ENCODE data around the gene PPP6R1. TPM values are rescaled to one million over a fixed set of nuclear protein-coding genes. Genes with fewer than 3 reads are reported as not detected.

Gene PPP6R1
- total and polyA plus RNA-seq, 2 of the 13 experiments (the other 11 are each of a cell fraction or from before 2014, with no cell fraction given) = 25.8 to 54.0 TPM

DNA sequence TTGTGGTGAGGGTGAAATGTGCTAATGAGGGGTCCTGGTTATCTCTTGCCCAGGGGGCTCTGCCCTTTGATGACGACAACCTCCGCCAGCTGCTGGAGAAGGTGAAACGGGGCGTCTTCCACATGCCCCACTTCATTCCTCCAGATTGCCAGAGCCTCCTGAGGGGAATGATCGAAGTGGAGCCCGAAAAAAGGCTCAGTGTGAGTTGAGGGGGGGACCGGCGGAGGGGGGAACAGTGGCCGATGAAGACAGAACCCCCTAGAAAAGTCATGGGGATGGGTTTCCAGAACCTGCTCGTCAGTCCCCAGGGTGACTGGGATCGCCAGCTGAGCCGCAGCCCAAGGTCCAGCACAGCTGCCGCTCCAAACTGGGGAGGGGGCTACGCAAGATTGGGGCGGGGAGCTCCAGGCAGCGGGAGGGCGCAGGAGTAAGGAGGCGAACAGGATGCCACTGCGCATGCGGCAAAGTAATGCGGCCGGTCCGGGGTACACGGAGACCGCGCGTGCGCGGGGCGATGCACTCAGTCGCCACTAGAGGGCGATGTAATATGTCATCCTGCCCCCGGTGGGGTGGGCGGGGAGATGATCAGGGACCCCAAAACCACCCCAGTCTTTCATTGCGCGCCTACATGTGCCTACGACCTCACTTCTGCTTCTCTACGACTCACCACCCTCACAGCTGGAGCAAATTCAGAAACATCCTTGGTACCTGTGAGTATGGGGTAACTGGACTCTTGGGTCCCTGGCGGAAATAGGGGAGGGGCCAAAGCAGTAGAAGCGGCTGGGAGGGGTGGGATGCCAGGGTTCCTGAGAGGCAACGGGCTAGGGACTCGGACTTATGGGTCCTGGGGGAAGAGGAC, 42.9 kb upstream of the PPP6R1 start (continued):
- TF ChIP-seq ISX (CRISPR knock-in tag; conservative IDR thresholded peaks at IDR 0.05) = no peak
- TF ChIP-seq SMAD9 (CRISPR knock-in tag; IDR thresholded peaks at IDR 0.05) = no peak
- no peak for TF ChIP-seq SP140L (CRISPR knock-in tag; IDR thresholded peaks at IDR 0.05; ENCODE audit: borderline replicate concordance)
- TF ChIP-seq XBP1 (CRISPR knock-in tag; IDR thresholded peaks at IDR 0.05) = no peak
- no peak for TF ChIP-seq REL (CRISPR knock-in tag; conservative IDR thresholded peaks at IDR 0.05)
- TF ChIP-seq ZBTB38 (CRISPR knock-in tag; IDR thresholded peaks at IDR 0.05) = no peak; the same call in 1 of the 2 replicates
- TF ChIP-seq SRSF1 (optimal IDR thresholded peaks at IDR 0.05; ENCODE audit: low read depth, low read length) = peak; percentile 27
- no peak for TF ChIP-seq ZNF646 (CRISPR knock-in tag; IDR thresholded peaks at IDR 0.05)
- no peak for TF ChIP-seq SMARCE1 (IDR thresholded peaks at IDR 0.05; ENCODE audit: borderline replicate concordance)
- TF ChIP-seq, protein P1, sequence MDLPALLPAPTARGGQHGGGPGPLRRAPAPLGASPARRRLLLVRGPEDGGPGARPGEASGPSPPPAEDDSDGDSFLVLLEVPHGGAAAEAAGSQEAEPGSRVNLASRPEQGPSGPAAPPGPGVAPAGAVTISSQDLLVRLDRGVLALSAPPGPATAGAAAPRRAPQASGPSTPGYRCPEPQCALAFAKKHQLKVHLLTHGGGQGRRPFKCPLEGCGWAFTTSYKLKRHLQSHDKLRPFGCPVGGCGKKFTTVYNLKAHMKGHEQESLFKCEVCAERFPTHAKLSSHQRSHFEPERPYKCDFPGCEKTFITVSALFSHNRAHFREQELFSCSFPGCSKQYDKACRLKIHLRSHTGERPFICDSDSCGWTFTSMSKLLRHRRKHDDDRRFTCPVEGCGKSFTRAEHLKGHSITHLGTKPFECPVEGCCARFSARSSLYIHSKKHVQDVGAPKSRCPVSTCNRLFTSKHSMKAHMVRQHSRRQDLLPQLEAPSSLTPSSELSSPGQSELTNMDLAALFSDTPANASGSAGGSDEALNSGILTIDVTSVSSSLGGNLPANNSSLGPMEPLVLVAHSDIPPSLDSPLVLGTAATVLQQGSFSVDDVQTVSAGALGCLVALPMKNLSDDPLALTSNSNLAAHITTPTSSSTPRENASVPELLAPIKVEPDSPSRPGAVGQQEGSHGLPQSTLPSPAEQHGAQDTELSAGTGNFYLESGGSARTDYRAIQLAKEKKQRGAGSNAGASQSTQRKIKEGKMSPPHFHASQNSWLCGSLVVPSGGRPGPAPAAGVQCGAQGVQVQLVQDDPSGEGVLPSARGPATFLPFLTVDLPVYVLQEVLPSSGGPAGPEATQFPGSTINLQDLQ (CRISPR knock-in tag; IDR thresholded peaks at IDR 0.05) = no peak
- TF ChIP-seq TMF1 (CRISPR knock-in tag; IDR thresholded peaks at IDR 0.05; ENCODE audit: low read depth) = no peak
- TF ChIP-seq, protein P2, sequence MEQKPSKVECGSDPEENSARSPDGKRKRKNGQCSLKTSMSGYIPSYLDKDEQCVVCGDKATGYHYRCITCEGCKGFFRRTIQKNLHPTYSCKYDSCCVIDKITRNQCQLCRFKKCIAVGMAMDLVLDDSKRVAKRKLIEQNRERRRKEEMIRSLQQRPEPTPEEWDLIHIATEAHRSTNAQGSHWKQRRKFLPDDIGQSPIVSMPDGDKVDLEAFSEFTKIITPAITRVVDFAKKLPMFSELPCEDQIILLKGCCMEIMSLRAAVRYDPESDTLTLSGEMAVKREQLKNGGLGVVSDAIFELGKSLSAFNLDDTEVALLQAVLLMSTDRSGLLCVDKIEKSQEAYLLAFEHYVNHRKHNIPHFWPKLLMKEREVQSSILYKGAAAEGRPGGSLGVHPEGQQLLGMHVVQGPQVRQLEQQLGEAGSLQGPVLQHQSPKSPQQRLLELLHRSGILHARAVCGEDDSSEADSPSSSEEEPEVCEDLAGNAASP (CRISPR knock-in tag; IDR thresholded peaks at IDR 0.05; ENCODE audit: borderline replicate concordance) = peak; percentile 32; the same call in 1 of the 2 replicates
- no peak for TF ChIP-seq ZNF841 (CRISPR knock-in tag; IDR thresholded peaks at IDR 0.05; ENCODE audit: borderline replicate concordance)
- no peak for TF ChIP-seq SMAD1 (CRISPR knock-in tag; IDR thresholded peaks at IDR 0.05; ENCODE audit: borderline replicate concordance, low read depth)
- TF ChIP-seq ZC3H4 (CRISPR knock-in tag; IDR thresholded peaks at IDR 0.05; ENCODE audit: borderline replicate concordance) = no peak
- TF ChIP-seq ZNF350 (CRISPR knock-in tag; IDR thresholded peaks at IDR 0.05; ENCODE audit: borderline replicate concordance, low read depth) = no peak
